IPS-NIHi11 (cell line): Measurements from ENCODE around the gene ZNF345.
A peak's percentile ranks its signal among the peaks of the same experiment; 100 is the strongest.

Experiments used
- DNase-seq: peaks from one replicate; pipeline ENCODE4 v3.0.0; 2012; ENCODE audit warnings: mixed read lengths, low spot score

Gene ZNF345

GRCh38 chr19:36850559-36851442 lies at the start of gene ZNF345:
Gene ZNF345 (plus strand): TSS chr19:36850876. CDS start chr19:36876831, 25,955 bp downstream.
- DNase-seq: peak; percentile 88

GRCh38 chr19:36805364-36805763 lies 45.3 kb upstream of the ZNF345 start:
- no peak for DNase-seq

GRCh38 chr19:36807029-36807428 lies 43.6 kb upstream of the ZNF345 start:
- no peak for DNase-seq

GRCh38 chr19:36819130-36819630 lies 31.5 kb upstream of the ZNF345 start:
- no peak for DNase-seq

- DNase-seq: no peak
Observed at GRCh38 chr19:36821758-36822157, 28.9 kb upstream of the ZNF345 start.

- DNase-seq: no peak
Observed at GRCh38 chr19:36833430-36833829, 17.2 kb upstream of the ZNF345 start.

- peak; percentile 6 for DNase-seq
Observed at GRCh38 chr19:36837176-36837905, 13.3 kb upstream of the ZNF345 start.

GRCh38 chr19:36837906-36838783 lies 12.5 kb upstream of the ZNF345 start, which contains the start of gene ZNF790:
Gene ZNF790 (minus strand): TSS chr19:36838387. CDS start chr19:36825619, 12,768 bp downstream.
- peak; percentile 87 for DNase-seq

- no peak for DNase-seq
Observed at GRCh38 chr19:36838784-36839324, 11.8 kb upstream of the ZNF345 start.

- no peak for DNase-seq
Observed at GRCh38 chr19:36847968-36848367, 2.7 kb upstream of the ZNF345 start.

- peak; percentile 87 for DNase-seq
Observed at GRCh38 chr19:36849701-36850558, 746 bp upstream of the ZNF345 start.

GRCh38 chr19:36851898-36852297 lies 1.2 kb downstream of the ZNF345 start:
- no peak for DNase-seq

GRCh38 chr19:36876993-36877938 lies 26.6 kb downstream of the ZNF345 start:
- DNase-seq: no peak

- no peak for DNase-seq
Observed at GRCh38 chr19:36891768-36892357, 41.2 kb downstream of the ZNF345 start.

GRCh38 chr19:36894849-36895383 lies 44.2 kb downstream of the ZNF345 start:
- no peak for DNase-seq

- DNase-seq: no peak
Observed at GRCh38 chr19:36898422-36898821, 47.7 kb downstream of the ZNF345 start.

- peak; percentile 86 for DNase-seq
Observed at GRCh38 chr19:36915992-36916830, 65.5 kb downstream of the ZNF345 start, which contains the start of the genes ZNF568 and ZNF829. Gene ZNF568 (plus strand): TSS chr19:36916332. CDS start chr19:36922771, 6,439 bp downstream. Gene ZNF829 (minus strand): TSS chr19:36916291. CDS start chr19:36915167, 1,124 bp downstream.
